Right atrium auricular region (tissue), 2 donors: ENCODE measurements around the gene ID4. TPM values are rescaled to one million over a fixed set of nuclear protein-coding genes. Genes with fewer than 3 reads are reported as not detected.

Experiments used
- DNase-seq: peaks from one replicate; pipeline ENCODE4 v3.0.0-alpha.2; 2019; ENCODE audit warnings: low spot score
- H3K27ac ChIP-seq, 2 donors: fragments of 200-600 bp; sonication (generic); 1 replicate in 1 of 2; 2 replicates in 1 of 2; pipeline ENCODE4 v1.5.1; 2016 to 2019
- H3K27me3 ChIP-seq, 2 donors: fragments of 200-600 bp; sonication (generic); one replicate each; pipeline versions ENCODE4 v1.5.1 to v1.6.0; 2017 to 2019
- H3K36me3 ChIP-seq: fragments of 200-600 bp; sonication (generic); one replicate; pipeline ENCODE4 v1.5.1; 2016
- H3K4me1 ChIP-seq, 2 donors: fragments of 200-600 bp; sonication (generic); one replicate each; pipeline versions ENCODE4 v1.5.1 to v1.6.0; 2017 to 2019
- H3K4me3 ChIP-seq, 2 donors: fragments of 200-600 bp; sonication (generic); 1 replicate in 1 of 2; 2 replicates in 1 of 2; pipeline ENCODE4 v1.5.1; 2017 to 2019; ENCODE audit warnings: mild to moderate bottlenecking in 1 of 2, moderate library complexity in 1 of 2
- H3K9me3 ChIP-seq, 2 donors: fragments of 200-600 bp; sonication (generic); one replicate each; pipeline ENCODE4 v1.5.1; 2019
- total RNA-seq, 2 donors: library from RNA; depleted of rRNA; stranded (reverse); fragments of >200 nt; gene quantifications; one replicate each; pipeline ENCODE4 v1.1.0, GENCODE V29; 2016
- TF ChIP-seq, protein P1 (sequence below), 2 donors: fragments of 200-600 bp; sonication (generic); IDR thresholded peaks; one replicate each; pipeline ENCODE4 v1.5.1; 2019; ENCODE audit warnings: antibody characterized with exemption in 2 of 2

ID4 gene
- total RNA-seq, 2 donors from 2014 or later = 19.0 to 83.2 TPM

DNA sequence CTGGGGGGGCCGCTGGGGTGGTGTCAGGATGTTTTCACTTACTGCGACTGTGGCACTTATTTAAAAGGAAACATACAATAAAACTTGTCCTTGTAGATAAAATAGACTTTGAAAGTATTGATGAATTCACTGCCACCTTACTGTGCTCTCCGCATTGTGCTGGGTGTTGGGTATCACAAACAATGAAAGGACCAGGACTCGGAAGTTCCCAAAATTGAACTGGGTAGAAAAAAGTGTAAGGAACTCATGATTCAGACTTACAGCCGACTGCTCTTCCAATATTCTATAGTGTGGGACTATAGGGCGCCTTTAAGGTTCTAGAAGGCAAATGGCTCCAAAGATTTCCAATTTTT, 32.1 kb upstream of the ID4 start:
- Histone ChIP-seq H3K27ac (peak overlapping the region; percentile 89 to 98), H3K4me1 (no peaks in the 10 kb centered on the region), H3K27me3 (no peaks in the 10 kb centered on the region), H3K4me3 (peak overlapping the region; percentile 45 to 59), H3K9me3 (no peaks in the 10 kb centered on the region), H3K36me3 (no peaks in the 10 kb centered on the region)
- no peak for DNase-seq
- TF ChIP-seq, protein P1, sequence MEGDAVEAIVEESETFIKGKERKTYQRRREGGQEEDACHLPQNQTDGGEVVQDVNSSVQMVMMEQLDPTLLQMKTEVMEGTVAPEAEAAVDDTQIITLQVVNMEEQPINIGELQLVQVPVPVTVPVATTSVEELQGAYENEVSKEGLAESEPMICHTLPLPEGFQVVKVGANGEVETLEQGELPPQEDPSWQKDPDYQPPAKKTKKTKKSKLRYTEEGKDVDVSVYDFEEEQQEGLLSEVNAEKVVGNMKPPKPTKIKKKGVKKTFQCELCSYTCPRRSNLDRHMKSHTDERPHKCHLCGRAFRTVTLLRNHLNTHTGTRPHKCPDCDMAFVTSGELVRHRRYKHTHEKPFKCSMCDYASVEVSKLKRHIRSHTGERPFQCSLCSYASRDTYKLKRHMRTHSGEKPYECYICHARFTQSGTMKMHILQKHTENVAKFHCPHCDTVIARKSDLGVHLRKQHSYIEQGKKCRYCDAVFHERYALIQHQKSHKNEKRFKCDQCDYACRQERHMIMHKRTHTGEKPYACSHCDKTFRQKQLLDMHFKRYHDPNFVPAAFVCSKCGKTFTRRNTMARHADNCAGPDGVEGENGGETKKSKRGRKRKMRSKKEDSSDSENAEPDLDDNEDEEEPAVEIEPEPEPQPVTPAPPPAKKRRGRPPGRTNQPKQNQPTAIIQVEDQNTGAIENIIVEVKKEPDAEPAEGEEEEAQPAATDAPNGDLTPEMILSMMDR (IDR thresholded peaks at IDR 0.05) = no peak

DNA sequence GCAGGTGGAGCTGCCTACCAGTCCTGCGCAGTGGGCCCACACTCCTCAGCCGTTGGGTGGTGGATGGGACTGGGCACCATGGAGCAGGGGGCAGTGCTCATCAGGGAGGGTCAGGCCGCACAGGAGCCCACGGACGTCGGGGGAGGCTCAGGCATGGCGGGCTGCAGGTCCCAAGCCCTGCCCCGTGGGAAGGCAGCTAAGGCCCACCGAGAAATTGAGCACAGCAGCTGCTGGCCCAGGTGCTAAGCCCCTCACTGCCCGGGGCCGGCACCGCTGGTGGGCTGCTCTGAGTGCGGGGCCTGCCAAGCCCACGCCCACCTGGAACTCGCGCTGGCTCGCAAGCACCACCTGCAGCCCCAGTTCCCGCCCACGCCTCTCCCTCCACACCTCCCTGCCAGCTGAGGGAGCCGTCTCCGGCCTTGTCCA, 30.2 kb upstream of the ID4 start:
- TF ChIP-seq, protein P1 (IDR thresholded peaks at IDR 0.05) = no peak
- no peak overlapping the region for H3K27ac ChIP-seq
- no peaks in the 10 kb centered on the region for H3K4me1 ChIP-seq
- no peaks in the 10 kb centered on the region for H3K36me3 ChIP-seq
- H3K27me3 ChIP-seq = no peaks in the 10 kb centered on the region
- no peak for DNase-seq
- H3K9me3 ChIP-seq = no peaks in the 10 kb centered on the region
- no peak overlapping the region for H3K4me3 ChIP-seq

DNA sequence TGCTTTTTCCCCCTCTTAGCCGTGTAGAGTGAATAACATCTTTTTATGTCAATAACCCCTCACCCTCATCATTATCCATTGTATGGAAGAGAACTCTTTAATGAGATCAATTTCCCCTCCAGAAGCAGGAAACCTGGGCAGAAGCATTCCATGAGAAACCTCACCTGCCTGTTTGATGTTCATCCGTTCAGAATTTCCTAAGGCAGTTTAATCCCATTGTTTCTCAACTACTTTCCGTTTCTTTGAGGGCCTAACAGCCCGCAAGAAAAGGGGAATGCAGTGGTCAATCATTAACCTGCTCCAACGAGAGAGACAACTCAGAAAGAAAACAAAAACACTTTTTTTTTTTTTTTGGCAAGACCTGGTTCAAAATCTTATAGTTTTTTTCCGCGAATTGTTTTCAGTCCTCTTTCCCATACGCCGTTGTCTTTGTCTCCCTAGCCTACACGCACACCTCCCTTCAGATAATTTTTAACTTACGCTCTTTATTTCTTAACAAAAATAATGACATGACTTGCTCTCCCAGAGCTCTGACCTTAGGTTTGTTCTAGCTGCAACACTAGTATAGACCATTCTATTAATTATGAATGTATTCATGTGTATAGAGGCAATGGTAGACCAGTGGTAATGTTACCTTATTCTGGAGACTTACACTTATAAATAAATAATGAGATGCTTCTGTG, 25.6 kb upstream of the ID4 start:
- H3K27me3 ChIP-seq = no peaks in the 10 kb centered on the region
- TF ChIP-seq, protein P1 (IDR thresholded peaks at IDR 0.05) = no peak
- no peak for DNase-seq
- no peak overlapping the region for H3K4me3 ChIP-seq
- no peak overlapping the region for H3K27ac ChIP-seq
- no peaks in the 10 kb centered on the region for H3K36me3 ChIP-seq
- H3K4me1 ChIP-seq = no peaks in the 10 kb centered on the region
- H3K9me3 ChIP-seq = peaks cover 0 to 2% of the 10 kb centered on the region in 2 donors

DNA sequence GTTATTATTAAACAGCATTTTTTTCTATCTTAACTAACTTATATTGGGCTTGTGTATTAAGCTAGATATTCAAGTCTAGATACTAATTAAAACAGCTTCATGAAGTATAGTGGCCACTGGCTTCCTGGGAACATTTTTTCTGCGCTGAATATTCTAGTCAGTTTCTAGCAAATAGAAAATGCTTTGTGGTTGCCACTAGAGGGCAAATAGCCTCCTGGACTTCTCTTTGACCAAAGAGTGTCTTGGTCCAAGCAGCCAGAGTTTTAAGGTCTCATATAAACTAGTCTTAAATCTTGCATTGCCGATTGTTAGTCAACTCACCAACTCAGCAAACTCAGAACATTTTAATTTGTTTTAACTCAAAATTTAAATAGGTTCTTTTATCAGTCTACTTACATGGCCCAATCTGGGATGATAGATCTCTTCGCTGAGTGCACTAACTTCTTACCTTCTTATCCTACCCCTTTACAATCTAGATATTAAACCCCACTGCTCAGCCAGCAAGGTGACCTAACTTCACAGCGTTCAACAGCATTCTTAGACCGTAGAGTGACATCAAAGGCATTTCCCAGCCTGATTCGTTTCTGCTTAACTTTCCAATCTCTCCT, 24.6 kb upstream of the ID4 start:
- Histone ChIP-seq H3K36me3 (no peaks in the 10 kb centered on the region), H3K9me3 (peaks cover 0 to 6% of the 10 kb centered on the region in 2 donors), H3K4me3 (no peak overlapping the region), H3K4me1 (no peaks in the 10 kb centered on the region), H3K27me3 (no peaks in the 10 kb centered on the region), H3K27ac (no peak overlapping the region)
- no peak for DNase-seq
- TF ChIP-seq, protein P1 (IDR thresholded peaks at IDR 0.05) = peak; percentile 57 to 76

DNA sequence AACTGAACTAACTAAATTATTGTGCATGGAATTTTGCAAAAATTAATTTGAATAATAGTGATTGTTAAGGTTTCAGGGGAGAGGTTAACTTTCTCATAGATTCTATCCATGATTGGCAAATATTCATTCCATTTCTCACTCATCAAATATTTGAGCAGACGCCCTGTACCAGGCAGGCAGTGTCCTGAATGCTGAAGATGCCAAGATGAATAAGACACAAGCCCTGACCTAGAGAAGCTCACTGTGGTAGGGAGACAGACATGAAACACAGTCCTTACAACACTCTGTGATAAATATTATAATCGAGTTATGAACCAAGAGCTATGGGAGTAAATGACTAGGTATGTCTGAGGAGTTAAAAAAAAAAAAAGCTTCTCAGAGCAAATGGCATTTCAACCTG, 18.4 kb upstream of the ID4 start:
- H3K9me3 ChIP-seq = peaks cover 0 to 6% of the 10 kb centered on the region in 2 donors
- H3K36me3 ChIP-seq = no peaks in the 10 kb centered on the region
- H3K4me1 ChIP-seq = no peaks in the 10 kb centered on the region
- H3K4me3 ChIP-seq = no peak overlapping the region
- TF ChIP-seq, protein P1 (IDR thresholded peaks at IDR 0.05) = no peak
- DNase-seq = no peak
- H3K27ac ChIP-seq = no peak overlapping the region
- no peaks in the 10 kb centered on the region for H3K27me3 ChIP-seq
